Mesendoderm (in vitro differentiated cells): ENCODE measurements around the gene CALB2.
A peak's percentile ranks its signal among the peaks of the same experiment; 100 is the strongest.

Experiments used
- DNase-seq: peaks from one replicate; pipeline ENCODE4 v3.0.0; 2013
- H2AK5ac ChIP-seq: 2 replicates; pipeline ENCODE4 v1.6.1; 2013; ENCODE audit warnings: low read length, inconsistent platforms
- H2BK120ac ChIP-seq: 2 replicates; pipeline ENCODE4 v1.6.1; 2013; ENCODE audit warnings: low read depth, mild to moderate bottlenecking, low read length, moderate library complexity, mixed read lengths
- H2BK15ac ChIP-seq: replicated peaks from 2 replicates; pipeline ENCODE4 v1.6.1; 2013; ENCODE audit warnings: low read depth, mild to moderate bottlenecking, moderate library complexity
- H2BK5ac ChIP-seq: 2 replicates; pipeline ENCODE4 v1.6.1; 2013; ENCODE audit warnings: low read length, inconsistent platforms
- H3K18ac ChIP-seq: 2 replicates; pipeline ENCODE4 v1.6.1; 2013; ENCODE audit warnings: mild to moderate bottlenecking, low read length, mixed read lengths
- H3K23ac ChIP-seq: one replicate; pipeline ENCODE4 v1.6.1; 2013; ENCODE audit warnings: low read length
- H3K27ac ChIP-seq: 2 replicates; pipeline ENCODE4 v1.5.1; 2013; ENCODE audit warnings: low read depth, mild to moderate bottlenecking, inconsistent platforms, low read length, moderate library complexity
- H3K27me3 ChIP-seq: 2 replicates; pipeline ENCODE4 v1.6.1; 2013; ENCODE audit warnings: low read length, control low read depth, mild to moderate bottlenecking, inconsistent platforms; ENCODE audit not compliant: insufficient read depth, poor library complexity
- H3K36me3 ChIP-seq: 2 replicates; pipeline ENCODE4 v1.6.1; 2013; ENCODE audit warnings: low read length, inconsistent platforms; ENCODE audit not compliant: control insufficient read depth, insufficient read depth
- H3K4ac ChIP-seq: one replicate; pipeline ENCODE4 v1.6.1; 2013; ENCODE audit warnings: low read depth, mild to moderate bottlenecking, low read length, moderate library complexity
- H3K4me1 ChIP-seq: 2 replicates; pipeline ENCODE4 v1.6.1; 2013; ENCODE audit warnings: low read depth, low read length, inconsistent platforms; ENCODE audit not compliant: control insufficient read depth
- H3K4me2 ChIP-seq: 2 replicates; pipeline ENCODE4 v1.6.1; 2013; ENCODE audit warnings: low read length
- H3K4me3 ChIP-seq: 2 replicates; pipeline ENCODE4 v1.5.1; 2013; ENCODE audit warnings: mild to moderate bottlenecking, low read length
- H3K56ac ChIP-seq: one replicate; pipeline ENCODE4 v1.6.1; 2013; ENCODE audit warnings: low read length
- H3K79me1 ChIP-seq: 2 replicates; pipeline ENCODE4 v1.6.1; 2013; ENCODE audit warnings: low read length, inconsistent platforms
- H3K79me2 ChIP-seq: 2 replicates; pipeline ENCODE4 v1.6.1; 2013; ENCODE audit warnings: mild to moderate bottlenecking, low read length; ENCODE audit not compliant: control insufficient read depth, insufficient read depth
- H3K9ac ChIP-seq: 2 replicates; pipeline ENCODE4 v1.6.1; 2013; ENCODE audit warnings: low read length, inconsistent platforms
- H4K5ac ChIP-seq: one replicate; pipeline ENCODE4 v1.6.1; 2013; ENCODE audit warnings: low read length
- H4K8ac ChIP-seq: one replicate; pipeline ENCODE4 v1.6.1; 2013; ENCODE audit warnings: low read depth, mild to moderate bottlenecking, control low read depth, low read length, moderate library complexity
- WGBS: extraction: QIAGEN DNeasy Blood & Tissue Kit; methylation state at CpG from one replicate; pipeline ENCODE4 v1.1.7; 2013; ENCODE audit warnings: low lambda C conversion rate, missing lambda C conversion rate; ENCODE audit not compliant: insufficient coverage; ENCODE audit errors: extremely low coverage; 5-methylcytosine and 5-hydroxymethylcytosine counted together

CALB2 gene

DNA sequence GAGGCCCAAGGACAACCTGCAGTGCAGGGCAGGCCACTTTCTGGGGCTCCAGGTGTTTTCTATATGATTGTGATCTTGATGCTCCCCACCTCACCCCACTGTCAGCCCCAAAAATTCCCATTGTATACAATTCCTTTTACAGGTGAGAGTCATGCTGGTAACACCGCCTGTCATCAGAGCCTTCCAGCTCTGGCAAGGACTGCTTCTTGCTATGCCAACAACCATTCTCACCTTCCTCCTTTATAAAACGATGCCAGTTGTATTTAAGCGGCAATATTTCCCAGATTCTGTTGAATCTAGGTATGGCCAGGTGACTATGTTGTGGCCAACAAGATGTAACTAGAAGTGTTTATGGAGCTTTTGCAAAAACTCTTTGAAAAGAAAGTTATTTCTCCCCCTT lies 30.4 kb upstream of the CALB2 start:
- Histone ChIP-seq H2BK15ac (no peak overlapping the region), H3K56ac (no peak overlapping the region)
- WGBS: no CpG with 5 or more reads among the region's 3 CpGs

DNA sequence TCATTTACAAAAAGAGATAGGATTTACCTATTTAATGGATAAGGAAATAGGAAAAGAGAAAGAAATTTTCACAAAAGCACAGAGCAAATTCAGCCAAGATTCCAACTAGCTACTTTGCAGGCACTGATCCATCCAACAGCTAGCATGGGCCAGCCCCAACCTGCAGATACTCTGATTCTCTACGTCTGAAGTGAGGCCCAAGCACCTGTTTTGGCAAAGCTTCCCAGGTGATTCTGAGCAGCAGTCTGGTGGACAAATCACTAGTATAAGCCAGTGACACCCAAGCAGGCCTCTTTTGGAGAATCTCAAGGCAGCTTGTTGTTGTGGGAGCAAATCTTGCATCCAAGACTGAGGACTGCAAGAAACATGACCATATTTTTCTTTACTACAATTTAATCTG lies 20.9 kb upstream of the CALB2 start:
- H3K27me3 ChIP-seq: no peaks in the 10 kb centered on the region
- no peak overlapping the region for H2AK5ac ChIP-seq
- no peak overlapping the region for H3K27ac ChIP-seq
- H3K79me2 ChIP-seq: no peaks in the 10 kb centered on the region
- H3K4me1 ChIP-seq: no peaks in the 10 kb centered on the region
- H2BK5ac ChIP-seq: no peak overlapping the region
- H3K4me2 ChIP-seq: no peak overlapping the region
- H3K4me3 ChIP-seq: no peak overlapping the region
- H2BK15ac ChIP-seq: no peak overlapping the region
- no peaks in the 10 kb centered on the region for H3K36me3 ChIP-seq
- H4K8ac ChIP-seq: no peak overlapping the region
- no peak overlapping the region for H3K18ac ChIP-seq
- H3K79me1 ChIP-seq: no peaks in the 10 kb centered on the region
- no peak overlapping the region for H3K4ac ChIP-seq
- no peak overlapping the region for H3K23ac ChIP-seq
- no peak for DNase-seq
- no peak overlapping the region for H4K5ac ChIP-seq
- no peak overlapping the region for H3K56ac ChIP-seq
- no CpG with 5 or more reads among the region's 1 CpG for WGBS
- H3K9ac ChIP-seq: no peak overlapping the region
- no peak overlapping the region for H2BK120ac ChIP-seq

More for the DNA sequence above, 30.4 kb upstream of the CALB2 start:
- no peak overlapping the region for H2BK5ac ChIP-seq
- no peak overlapping the region for H3K4me2 ChIP-seq
- H3K27me3 ChIP-seq: no peaks in the 10 kb centered on the region
- no peak overlapping the region for H3K4ac ChIP-seq
- no peak overlapping the region for H2AK5ac ChIP-seq
- DNase-seq: no peak
- H3K36me3 ChIP-seq: no peaks in the 10 kb centered on the region
- H3K4me1 ChIP-seq: no peaks in the 10 kb centered on the region
- H4K8ac ChIP-seq: no peak overlapping the region
- H3K27ac ChIP-seq: no peak overlapping the region
- H3K4me3 ChIP-seq: no peak overlapping the region
- no peak overlapping the region for H3K23ac ChIP-seq
- no peak overlapping the region for H3K9ac ChIP-seq
- H2BK120ac ChIP-seq: no peak overlapping the region
- no peak overlapping the region for H3K18ac ChIP-seq
- H4K5ac ChIP-seq: no peak overlapping the region
- H3K79me2 ChIP-seq: no peaks in the 10 kb centered on the region
- H3K79me1 ChIP-seq: no peaks in the 10 kb centered on the region

DNA sequence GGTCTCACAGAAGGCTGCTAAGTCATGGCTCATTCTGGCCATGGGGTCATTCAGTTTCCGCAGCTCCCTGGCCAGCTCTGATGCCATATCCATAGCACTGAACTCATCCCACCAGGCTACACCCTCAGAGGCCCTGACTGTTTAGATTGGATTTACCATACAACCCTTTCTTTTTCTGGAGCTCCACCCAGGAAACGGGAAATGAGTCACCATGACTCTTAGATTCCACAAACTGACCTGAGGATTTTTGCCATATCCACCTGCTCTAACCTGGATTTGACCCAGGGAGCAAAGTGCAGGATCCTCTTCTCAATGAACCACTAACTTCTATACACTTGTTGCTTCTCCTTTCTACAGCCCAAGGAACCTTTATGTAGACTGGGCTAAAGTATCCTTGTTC lies 20.3 kb upstream of the CALB2 start:
- Histone ChIP-seq H3K4me1 (no peaks in the 10 kb centered on the region), H3K4ac (no peak overlapping the region), H3K27ac (no peak overlapping the region), H3K4me2 (no peak overlapping the region), H2BK120ac (no peak overlapping the region), H3K4me3 (no peak overlapping the region), H4K8ac (no peak overlapping the region), H3K18ac (no peak overlapping the region), H2BK5ac (no peak overlapping the region), H2AK5ac (no peak overlapping the region), H4K5ac (no peak overlapping the region), H3K79me2 (no peaks in the 10 kb centered on the region), H3K36me3 (no peaks in the 10 kb centered on the region), H3K23ac (no peak overlapping the region), H3K27me3 (no peaks in the 10 kb centered on the region), H3K9ac (no peak overlapping the region), H3K56ac (no peak overlapping the region), H2BK15ac (no peak overlapping the region), H3K79me1 (no peaks in the 10 kb centered on the region)
- DNase-seq: peak; percentile 39
- no CpG with 5 or more reads among the region's 2 CpGs for WGBS

DNA sequence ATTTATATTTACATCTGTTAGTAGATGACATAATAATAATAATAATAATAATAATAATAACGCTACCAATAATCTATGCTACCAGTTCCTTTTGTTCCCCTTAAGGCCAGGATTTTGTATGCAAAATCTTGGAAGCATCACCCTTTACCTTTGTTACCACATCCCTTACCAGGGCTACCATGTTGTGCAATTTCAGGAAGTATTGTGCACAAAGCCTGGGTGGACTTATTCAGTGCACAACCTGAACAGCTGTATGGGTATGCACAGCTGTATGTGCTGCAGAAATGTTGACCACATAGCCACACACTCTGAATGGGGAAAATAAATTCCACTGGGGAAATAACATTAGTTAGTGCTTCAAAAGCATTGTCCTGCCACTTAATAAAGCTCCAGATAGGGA lies 19.9 kb upstream of the CALB2 start:
- no peaks in the 10 kb centered on the region for H3K36me3 ChIP-seq
- H4K5ac ChIP-seq: no peak overlapping the region
- no peak overlapping the region for H3K18ac ChIP-seq
- H3K23ac ChIP-seq: no peak overlapping the region
- no peaks in the 10 kb centered on the region for H3K79me2 ChIP-seq
- no peak overlapping the region for H3K4me3 ChIP-seq
- H3K4ac ChIP-seq: no peak overlapping the region
- H3K27ac ChIP-seq: no peak overlapping the region
- H3K4me1 ChIP-seq: no peaks in the 10 kb centered on the region
- no peak overlapping the region for H2BK5ac ChIP-seq
- no peaks in the 10 kb centered on the region for H3K79me1 ChIP-seq
- no peaks in the 10 kb centered on the region for H3K27me3 ChIP-seq
- no CpG with 5 or more reads among the region's 1 CpG for WGBS
- H2AK5ac ChIP-seq: no peak overlapping the region
- H2BK15ac ChIP-seq: no peak overlapping the region
- no peak overlapping the region for H3K4me2 ChIP-seq
- no peak for DNase-seq
- no peak overlapping the region for H2BK120ac ChIP-seq
- no peak overlapping the region for H3K56ac ChIP-seq
- no peak overlapping the region for H3K9ac ChIP-seq
- no peak overlapping the region for H4K8ac ChIP-seq

- no peak overlapping the region for H2BK15ac ChIP-seq
- no peak overlapping the region for H4K8ac ChIP-seq
- no peak overlapping the region for H4K5ac ChIP-seq
- H3K27ac ChIP-seq: no peak overlapping the region
- no peak overlapping the region for H3K4me3 ChIP-seq
- peak; percentile 22 for DNase-seq
- no peak overlapping the region for H3K23ac ChIP-seq
- no peak overlapping the region for H3K9ac ChIP-seq
- H3K27me3 ChIP-seq: no peaks in the 10 kb centered on the region
- no peaks in the 10 kb centered on the region for H3K4me1 ChIP-seq
- H2AK5ac ChIP-seq: no peak overlapping the region
- H3K4me2 ChIP-seq: no peak overlapping the region
- H2BK5ac ChIP-seq: no peak overlapping the region
- H3K18ac ChIP-seq: no peak overlapping the region
- H3K79me1 ChIP-seq: no peaks in the 10 kb centered on the region
- H3K79me2 ChIP-seq: no peaks in the 10 kb centered on the region
- no CpG with 5 or more reads among the region's 19 CpGs for WGBS
- no peak overlapping the region for H3K4ac ChIP-seq
- no peaks in the 10 kb centered on the region for H3K36me3 ChIP-seq
- no peak overlapping the region for H3K56ac ChIP-seq
- no peak overlapping the region for H2BK120ac ChIP-seq
These were observed 19.0 kb upstream of the CALB2 start for GRCh38 chr16:71339236-71340171.

- H3K4ac ChIP-seq: no peak overlapping the region
- WGBS: no CpG with 5 or more reads among the region's 6 CpGs
- no peak for DNase-seq
These were observed 18.1 kb upstream of the CALB2 start for GRCh38 chr16:71340406-71340805.

More at GRCh38 chr16:71340406-71340805, 18.1 kb upstream of the CALB2 start:
- Histone ChIP-seq H3K18ac (no peak overlapping the region), H2BK15ac (no peak overlapping the region), H3K56ac (no peak overlapping the region), H3K23ac (no peak overlapping the region), H3K36me3 (no peaks in the 10 kb centered on the region), H4K5ac (no peak overlapping the region), H2BK5ac (no peak overlapping the region), H3K79me2 (no peaks in the 10 kb centered on the region), H3K27ac (no peak overlapping the region), H3K27me3 (no peaks in the 10 kb centered on the region), H3K4me3 (no peak overlapping the region), H3K4me2 (no peak overlapping the region), H3K9ac (no peak overlapping the region), H4K8ac (no peak overlapping the region), H2AK5ac (no peak overlapping the region), H3K4me1 (no peaks in the 10 kb centered on the region), H2BK120ac (no peak overlapping the region), H3K79me1 (no peaks in the 10 kb centered on the region)
